ENCODE results near the gene RPRD1A.

DNA sequence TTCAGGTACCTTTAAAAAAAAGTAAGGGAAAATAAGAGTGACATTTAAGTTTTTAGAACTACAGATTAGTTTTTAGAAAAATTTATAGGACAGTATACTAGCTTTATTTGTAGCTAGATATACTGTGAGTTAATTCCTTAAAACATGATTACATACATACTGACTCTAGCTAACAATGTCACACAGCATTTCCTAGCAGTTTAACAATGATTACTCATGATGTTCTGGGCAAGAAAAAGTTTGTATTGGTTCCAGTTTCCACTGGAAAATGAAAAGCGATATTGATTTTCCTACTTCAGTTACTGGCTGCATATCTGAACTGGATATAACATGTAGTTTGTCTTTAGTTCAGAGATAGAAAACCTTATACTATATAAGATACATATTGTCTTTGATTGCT lies 42.4 kb upstream of the RPRD1A start:
- TF ChIP-seq, protein P1, sequence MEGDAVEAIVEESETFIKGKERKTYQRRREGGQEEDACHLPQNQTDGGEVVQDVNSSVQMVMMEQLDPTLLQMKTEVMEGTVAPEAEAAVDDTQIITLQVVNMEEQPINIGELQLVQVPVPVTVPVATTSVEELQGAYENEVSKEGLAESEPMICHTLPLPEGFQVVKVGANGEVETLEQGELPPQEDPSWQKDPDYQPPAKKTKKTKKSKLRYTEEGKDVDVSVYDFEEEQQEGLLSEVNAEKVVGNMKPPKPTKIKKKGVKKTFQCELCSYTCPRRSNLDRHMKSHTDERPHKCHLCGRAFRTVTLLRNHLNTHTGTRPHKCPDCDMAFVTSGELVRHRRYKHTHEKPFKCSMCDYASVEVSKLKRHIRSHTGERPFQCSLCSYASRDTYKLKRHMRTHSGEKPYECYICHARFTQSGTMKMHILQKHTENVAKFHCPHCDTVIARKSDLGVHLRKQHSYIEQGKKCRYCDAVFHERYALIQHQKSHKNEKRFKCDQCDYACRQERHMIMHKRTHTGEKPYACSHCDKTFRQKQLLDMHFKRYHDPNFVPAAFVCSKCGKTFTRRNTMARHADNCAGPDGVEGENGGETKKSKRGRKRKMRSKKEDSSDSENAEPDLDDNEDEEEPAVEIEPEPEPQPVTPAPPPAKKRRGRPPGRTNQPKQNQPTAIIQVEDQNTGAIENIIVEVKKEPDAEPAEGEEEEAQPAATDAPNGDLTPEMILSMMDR (IDR thresholded peaks at IDR 0.05) = no peak
- TF ChIP-seq EZH2 (IDR thresholded peaks at IDR 0.05) = no peak
- TF ChIP-seq EZH2phosphoT487 (IDR thresholded peaks at IDR 0.05) = no peak

Data from neural progenitor cell (in vitro differentiated cells).